ENCODE data around the gene SSPN. TPM values are rescaled to one million over a fixed set of nuclear protein-coding genes. Genes with fewer than 3 reads are reported as not detected.

SSPN gene
- polyA plus RNA-seq, 2 donors, result 0.69 to 2.1 TPM

DNA sequence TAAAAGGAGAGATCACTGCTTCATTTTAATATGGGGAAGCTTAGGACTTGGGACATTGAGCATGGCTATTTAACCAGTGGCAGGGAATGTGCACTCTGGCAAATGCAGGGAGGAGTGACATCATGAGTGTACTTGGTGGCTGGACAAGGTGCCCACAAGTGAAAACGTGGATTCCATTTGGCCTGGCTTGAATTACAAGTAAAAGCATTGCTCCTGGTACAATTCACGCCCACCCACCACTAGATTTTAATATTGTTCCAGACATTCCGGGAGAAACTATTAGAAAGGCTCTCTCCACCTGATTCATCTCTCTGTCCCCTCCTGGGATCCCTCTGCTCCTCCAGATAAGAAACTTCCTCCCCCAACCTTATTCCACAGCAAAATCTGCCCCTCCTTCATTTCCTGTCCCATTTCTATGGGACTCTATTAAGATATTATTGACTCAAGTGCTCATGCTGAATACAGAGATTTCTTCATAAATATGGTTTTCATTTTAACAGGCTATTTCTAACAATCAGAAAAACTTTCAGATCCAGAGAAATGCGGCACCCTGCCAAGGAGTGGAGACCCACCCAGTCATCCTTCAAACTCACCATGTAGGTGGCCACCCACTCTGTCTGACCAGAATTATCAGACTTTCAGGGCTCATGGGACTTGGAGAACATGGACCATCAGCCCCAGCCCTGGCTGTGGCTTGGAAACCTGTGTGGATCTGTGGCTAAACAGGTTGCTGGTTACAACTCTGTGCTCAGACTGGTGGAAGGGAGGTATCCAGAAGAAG is 43.2 kb downstream of the SSPN start:
- H3K27ac ChIP-seq (ENCODE audit: low read depth in 2 of 2, low read length in 1 of 2), result no peak overlapping the region
- no peaks in the 10 kb centered on the region for H3K36me3 ChIP-seq (ENCODE audit: control insufficient read depth in 2 of 2, insufficient read depth in 2 of 2, low read length in 1 of 2)

DNA sequence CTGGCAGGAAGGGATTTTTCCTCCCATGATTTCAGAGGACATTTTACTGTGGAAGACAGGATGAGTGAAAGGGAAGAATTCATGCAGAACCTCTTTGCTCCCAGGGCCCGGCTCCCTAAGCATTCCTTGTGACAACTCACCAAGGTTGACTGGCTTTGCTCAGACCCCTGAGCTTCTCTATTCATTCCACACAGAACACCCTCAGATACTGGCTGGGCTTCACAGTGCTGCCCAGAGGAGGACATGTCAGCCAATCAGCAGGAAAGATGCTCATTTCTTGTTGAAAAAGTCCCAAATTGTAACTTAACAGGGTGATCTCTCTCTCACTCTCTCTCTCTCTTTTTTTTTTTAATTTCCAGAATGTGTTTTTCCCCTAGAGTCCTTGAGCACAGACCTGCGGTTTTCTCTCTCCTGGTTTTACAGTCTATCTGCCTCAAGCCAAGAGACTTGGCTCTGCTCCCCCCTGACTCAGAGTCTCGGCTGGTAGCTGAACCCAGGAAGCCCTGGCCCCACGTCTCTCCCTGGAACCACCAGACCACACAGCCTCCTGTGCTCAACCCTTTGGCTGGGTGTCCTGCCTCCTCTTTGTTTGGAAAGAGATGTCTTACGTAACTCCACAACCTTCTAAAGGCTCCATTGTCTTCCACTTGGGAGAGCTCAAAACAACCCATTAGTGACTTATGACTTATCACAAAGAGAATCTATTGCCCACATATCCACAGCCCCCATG is 43.9 kb downstream of the SSPN start:
- Histone ChIP-seq H3K27ac (ENCODE audit: low read depth in 2 of 2, low read length in 1 of 2) (no peak overlapping the region), H3K9me3 (ENCODE audit: control insufficient read depth in 2 of 2, insufficient read depth in 1 of 2, low read depth in 1 of 2, low read length in 1 of 2) (no peaks in the 10 kb centered on the region), H3K27me3 (ENCODE audit: control insufficient read depth in 1 of 2, insufficient read depth in 2 of 2, low read length in 2 of 2) (no peaks in the 10 kb centered on the region), H3K4me3 (ENCODE audit: low read depth in 1 of 2, low read length in 2 of 2) (no peak overlapping the region), H3K36me3 (ENCODE audit: control insufficient read depth in 2 of 2, insufficient read depth in 2 of 2, low read length in 1 of 2) (no peaks in the 10 kb centered on the region), H3K4me1 (ENCODE audit: control insufficient read depth in 2 of 2, insufficient read depth in 2 of 2, low read length in 1 of 2) (peaks cover 0 to 2% of the 10 kb centered on the region in 2 donors)
- 39 to 47% methylated on average over 5 of the region's 5 CpGs for WGBS, 2 donors

More for the DNA sequence above, 43.2 kb downstream of the SSPN start:
- 63 to 70% methylated on average over 4 of the region's 4 CpGs for WGBS, 2 donors
- H3K9me3 ChIP-seq (ENCODE audit: control insufficient read depth in 2 of 2, insufficient read depth in 1 of 2, low read depth in 1 of 2, low read length in 1 of 2), result no peaks in the 10 kb centered on the region
- no peaks in the 10 kb centered on the region for H3K27me3 ChIP-seq (ENCODE audit: control insufficient read depth in 1 of 2, insufficient read depth in 2 of 2, low read length in 2 of 2)
- H3K4me3 ChIP-seq (ENCODE audit: low read depth in 1 of 2, low read length in 2 of 2), result no peak overlapping the region
- H3K4me1 ChIP-seq (ENCODE audit: control insufficient read depth in 2 of 2, insufficient read depth in 2 of 2, low read length in 1 of 2), result peaks cover 0 to 2% of the 10 kb centered on the region in 2 donors

DNA sequence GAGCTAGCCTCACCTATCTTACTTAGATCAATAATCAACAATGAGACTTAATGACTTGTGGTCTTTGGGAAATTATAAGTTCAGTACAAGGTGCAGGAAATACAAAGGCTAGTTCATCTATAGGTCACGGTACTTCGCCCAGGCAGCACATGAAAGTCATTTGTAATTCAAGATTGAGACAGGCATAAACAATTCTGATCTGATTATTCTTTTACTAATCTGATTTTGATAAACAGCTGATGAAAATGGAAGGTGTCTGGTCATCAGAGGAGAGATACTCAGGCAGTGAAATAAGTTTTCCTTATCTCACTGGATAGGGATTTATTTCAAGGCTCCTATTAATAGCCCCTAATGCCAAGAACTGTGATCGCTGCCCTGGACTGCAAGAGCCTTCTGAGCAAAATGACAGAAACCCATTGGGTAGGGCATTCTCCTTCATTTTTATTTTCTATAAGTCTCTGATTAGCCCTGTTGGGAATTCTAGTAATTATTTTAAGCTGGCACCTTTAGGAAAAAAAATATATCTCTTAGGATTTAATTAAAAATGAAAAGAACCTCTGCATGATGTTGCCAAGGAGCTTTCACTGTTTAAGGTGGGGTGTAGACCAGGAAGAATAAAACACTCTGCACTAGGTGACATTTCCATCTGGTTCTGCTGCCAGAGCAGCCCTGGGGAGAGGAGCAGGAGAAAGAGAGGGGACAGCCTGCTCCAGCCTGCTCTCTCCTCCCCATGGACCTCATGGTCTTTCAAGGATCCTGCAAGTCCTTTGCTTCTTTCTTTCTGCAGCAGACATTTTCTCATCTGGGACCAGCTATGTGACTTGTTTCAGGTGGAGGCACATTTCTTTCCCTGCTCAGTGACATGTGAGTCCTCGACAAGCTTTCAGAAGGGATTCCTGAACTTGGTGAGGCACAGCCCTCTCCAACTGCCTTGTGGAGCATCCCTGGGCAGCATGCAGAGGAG is 44.8 kb downstream of the SSPN start:
- WGBS, 2 donors, result 78 to 85% methylated on average over 4 of the region's 4 CpGs
- Histone ChIP-seq H3K4me3 (ENCODE audit: low read depth in 1 of 2, low read length in 2 of 2) (no peak overlapping the region), H3K27ac (ENCODE audit: low read depth in 2 of 2, low read length in 1 of 2) (no peak overlapping the region)

DNA sequence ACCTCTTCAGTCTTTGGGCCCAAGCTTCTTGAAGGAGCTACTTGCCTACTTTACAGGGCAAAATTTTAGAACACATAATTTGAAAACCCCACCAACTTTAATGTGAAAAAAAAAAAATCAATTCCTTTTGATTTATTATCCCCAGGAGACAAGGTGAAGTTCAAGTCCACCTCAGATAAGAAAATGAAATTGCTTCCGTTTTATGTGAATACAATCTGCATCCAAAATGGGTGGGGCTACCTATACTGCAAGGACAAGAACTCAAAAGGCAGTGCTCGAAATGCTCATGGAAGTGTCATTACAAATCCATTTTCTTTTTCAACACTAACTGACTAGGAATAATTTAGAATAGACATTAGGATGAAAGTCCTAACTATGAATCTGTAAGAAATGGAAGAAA is 45.7 kb downstream of the SSPN start:
- peaks cover 0 to 2% of the 10 kb centered on the region in 2 donors for H3K4me1 ChIP-seq (ENCODE audit: control insufficient read depth in 2 of 2, insufficient read depth in 2 of 2, low read length in 1 of 2)
- H3K36me3 ChIP-seq (ENCODE audit: control insufficient read depth in 2 of 2, insufficient read depth in 2 of 2, low read length in 1 of 2), result no peaks in the 10 kb centered on the region
- no peaks in the 10 kb centered on the region for H3K27me3 ChIP-seq (ENCODE audit: control insufficient read depth in 1 of 2, insufficient read depth in 2 of 2, low read length in 2 of 2)
- H3K9me3 ChIP-seq (ENCODE audit: control insufficient read depth in 2 of 2, insufficient read depth in 1 of 2, low read depth in 1 of 2, low read length in 1 of 2), result no peaks in the 10 kb centered on the region
- WGBS, 2 donors, result 60 to 81% methylated on average over 2 of the region's 2 CpGs
- no peak overlapping the region for H3K4me3 ChIP-seq (ENCODE audit: low read depth in 1 of 2, low read length in 2 of 2)
- no peak overlapping the region for H3K27ac ChIP-seq (ENCODE audit: low read depth in 2 of 2, low read length in 1 of 2)

More for the DNA sequence above, 44.8 kb downstream of the SSPN start:
- no peaks in the 10 kb centered on the region for H3K27me3 ChIP-seq (ENCODE audit: control insufficient read depth in 1 of 2, insufficient read depth in 2 of 2, low read length in 2 of 2)
- H3K36me3 ChIP-seq (ENCODE audit: control insufficient read depth in 2 of 2, insufficient read depth in 2 of 2, low read length in 1 of 2), result no peaks in the 10 kb centered on the region
- H3K4me1 ChIP-seq (ENCODE audit: control insufficient read depth in 2 of 2, insufficient read depth in 2 of 2, low read length in 1 of 2), result peaks cover 0 to 2% of the 10 kb centered on the region in 2 donors
- no peaks in the 10 kb centered on the region for H3K9me3 ChIP-seq (ENCODE audit: control insufficient read depth in 2 of 2, insufficient read depth in 1 of 2, low read depth in 1 of 2, low read length in 1 of 2)

DNA sequence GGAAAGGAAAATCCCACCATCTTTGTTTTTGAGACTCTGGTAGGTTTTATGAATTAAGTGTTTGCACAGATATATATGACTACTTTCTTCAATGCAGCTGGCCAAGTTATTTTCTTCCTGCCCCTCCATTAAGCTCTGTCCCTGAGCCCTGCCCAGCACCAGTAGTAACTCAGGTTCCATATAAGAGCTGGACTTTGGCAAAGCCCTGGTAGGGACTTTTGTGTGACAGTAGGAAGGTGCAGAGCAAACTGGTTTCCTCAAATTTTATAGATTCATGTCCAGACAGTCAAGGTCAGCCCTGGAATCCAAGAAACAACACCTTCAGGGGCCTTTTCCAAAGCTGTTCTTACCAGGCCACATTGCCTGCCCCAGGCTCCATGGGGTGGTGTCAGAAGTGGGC is 47.3 kb downstream of the SSPN start:
- H3K4me3 ChIP-seq (ENCODE audit: low read depth in 1 of 2, low read length in 2 of 2), result no peak overlapping the region
- H3K27ac ChIP-seq (ENCODE audit: low read depth in 2 of 2, low read length in 1 of 2), result no peak overlapping the region
- H3K27me3 ChIP-seq (ENCODE audit: control insufficient read depth in 1 of 2, insufficient read depth in 2 of 2, low read length in 2 of 2), result no peaks in the 10 kb centered on the region
- no peaks in the 10 kb centered on the region for H3K9me3 ChIP-seq (ENCODE audit: control insufficient read depth in 2 of 2, insufficient read depth in 1 of 2, low read depth in 1 of 2, low read length in 1 of 2)
- H3K36me3 ChIP-seq (ENCODE audit: control insufficient read depth in 2 of 2, insufficient read depth in 2 of 2, low read length in 1 of 2), result no peaks in the 10 kb centered on the region
- H3K4me1 ChIP-seq (ENCODE audit: control insufficient read depth in 2 of 2, insufficient read depth in 2 of 2, low read length in 1 of 2), result peaks cover 0 to 3% of the 10 kb centered on the region in 2 donors

DNA sequence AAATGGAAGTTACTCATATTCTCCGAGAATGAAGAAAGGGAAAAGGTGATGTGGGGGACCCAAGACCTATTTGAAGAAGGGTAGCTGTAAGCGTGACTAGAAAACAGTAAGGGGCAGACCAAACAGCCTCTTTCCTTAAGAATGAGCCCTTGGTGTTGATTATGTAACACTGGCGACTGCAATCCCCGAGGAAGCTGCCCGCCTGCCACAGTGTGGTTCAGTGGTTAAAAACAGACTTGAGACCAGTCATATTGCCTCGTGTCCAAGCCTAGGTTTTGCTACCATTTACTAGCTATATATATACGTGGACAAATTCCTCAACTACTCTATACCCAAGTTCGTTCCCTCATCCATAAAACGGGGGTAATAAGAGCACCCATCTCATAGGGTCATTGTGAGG is 49.1 kb downstream of the SSPN start:
- 85 to 86% methylated on average over 9 of the region's 9 CpGs for WGBS, 2 donors
- no peaks in the 10 kb centered on the region for H3K9me3 ChIP-seq (ENCODE audit: control insufficient read depth in 2 of 2, insufficient read depth in 1 of 2, low read depth in 1 of 2, low read length in 1 of 2)
- no peaks in the 10 kb centered on the region for H3K27me3 ChIP-seq (ENCODE audit: control insufficient read depth in 1 of 2, insufficient read depth in 2 of 2, low read length in 2 of 2)
- no peaks in the 10 kb centered on the region for H3K36me3 ChIP-seq (ENCODE audit: control insufficient read depth in 2 of 2, insufficient read depth in 2 of 2, low read length in 1 of 2)
- peaks cover 0 to 3% of the 10 kb centered on the region in 2 donors for H3K4me1 ChIP-seq (ENCODE audit: control insufficient read depth in 2 of 2, insufficient read depth in 2 of 2, low read length in 1 of 2)
- H3K27ac ChIP-seq (ENCODE audit: low read depth in 2 of 2, low read length in 1 of 2), result no peak overlapping the region
- H3K4me3 ChIP-seq (ENCODE audit: low read depth in 1 of 2, low read length in 2 of 2), result no peak overlapping the region

DNA sequence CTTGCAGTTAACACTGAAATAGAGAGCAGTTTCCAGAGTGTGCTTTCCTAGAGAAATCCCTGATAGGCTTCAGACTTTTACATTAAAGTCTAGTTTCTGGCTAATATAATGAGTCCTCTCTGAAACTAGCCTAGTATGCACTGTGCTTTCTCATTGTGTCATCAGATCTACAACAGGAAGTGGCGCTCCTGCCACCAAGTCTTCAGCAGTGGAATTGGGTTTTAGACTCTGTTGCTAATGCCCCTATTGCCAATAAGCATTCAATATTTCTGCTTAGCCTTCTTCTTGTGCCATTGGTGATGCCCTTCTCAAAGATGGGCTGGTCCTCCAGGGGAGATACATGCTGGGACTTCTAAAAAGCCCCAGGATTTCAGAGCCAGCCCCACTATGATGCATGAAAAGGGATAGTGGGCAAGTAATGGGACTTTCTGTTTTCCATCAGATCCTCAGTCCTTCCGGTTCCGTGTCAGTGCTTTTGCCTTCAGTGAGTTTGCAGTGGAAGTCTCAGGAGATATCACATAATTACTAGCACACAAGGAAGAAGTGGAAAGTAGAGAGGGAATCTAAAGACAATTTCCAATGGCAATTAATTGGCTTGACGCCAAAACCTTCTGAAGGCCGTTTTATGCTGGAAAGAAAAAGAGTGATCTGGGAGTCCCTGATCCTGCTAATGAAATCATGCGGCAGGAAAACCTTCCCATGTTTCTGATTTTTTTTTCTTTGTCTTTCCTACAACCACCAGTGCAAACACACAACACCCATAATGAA is 50.0 kb downstream of the SSPN start:
- no peaks in the 10 kb centered on the region for H3K9me3 ChIP-seq (ENCODE audit: control insufficient read depth in 2 of 2, insufficient read depth in 1 of 2, low read depth in 1 of 2, low read length in 1 of 2)
- no peak overlapping the region for H3K4me3 ChIP-seq (ENCODE audit: low read depth in 1 of 2, low read length in 2 of 2)
- no peak overlapping the region for H3K27ac ChIP-seq (ENCODE audit: low read depth in 2 of 2, low read length in 1 of 2)
- no peaks in the 10 kb centered on the region for H3K36me3 ChIP-seq (ENCODE audit: control insufficient read depth in 2 of 2, insufficient read depth in 2 of 2, low read length in 1 of 2)
- 61 to 68% methylated on average over 6 of the region's 6 CpGs for WGBS, 2 donors
- peaks cover 0 to 2% of the 10 kb centered on the region in 2 donors for H3K4me1 ChIP-seq (ENCODE audit: control insufficient read depth in 2 of 2, insufficient read depth in 2 of 2, low read length in 1 of 2)
- H3K27me3 ChIP-seq (ENCODE audit: control insufficient read depth in 1 of 2, insufficient read depth in 2 of 2, low read length in 2 of 2), result no peaks in the 10 kb centered on the region

DNA sequence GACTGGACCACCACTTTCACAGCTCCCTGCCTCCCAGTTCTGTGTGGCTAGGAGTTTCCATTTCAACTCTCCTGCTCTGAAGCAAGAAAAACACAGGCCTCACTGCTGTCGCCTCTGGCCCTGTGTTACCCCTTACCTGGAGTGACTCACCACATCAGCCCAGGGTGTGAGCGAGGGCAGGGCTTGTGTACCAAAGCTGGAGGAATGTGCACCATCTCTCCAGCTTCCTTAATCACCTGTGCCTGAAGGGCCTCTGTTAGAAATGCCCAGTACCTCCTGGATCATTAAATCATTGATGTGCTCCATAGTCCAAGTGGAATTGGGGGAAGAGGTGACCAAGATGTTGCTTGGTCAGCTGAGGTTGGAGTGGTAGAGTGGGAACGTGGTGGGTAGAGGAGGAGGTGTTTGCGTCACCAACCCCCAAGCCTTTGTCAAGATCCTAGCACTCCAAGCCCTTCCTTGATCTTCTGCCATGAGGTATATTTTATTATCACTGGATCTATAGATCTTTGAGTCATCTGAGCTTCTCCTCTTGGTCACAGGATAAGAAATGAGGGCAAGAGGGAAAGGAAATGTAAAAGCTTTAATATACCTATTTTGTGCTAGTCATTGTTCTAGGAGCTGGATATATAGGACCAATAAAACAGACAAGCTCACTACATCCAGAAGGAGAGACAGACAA is 51.3 kb downstream of the SSPN start:
- WGBS, 2 donors, result 65 to 76% methylated on average over 4 of the region's 4 CpGs
- Histone ChIP-seq H3K27ac (ENCODE audit: low read depth in 2 of 2, low read length in 1 of 2) (peak overlapping the region in 1 of 2 donors; percentile 55), H3K9me3 (ENCODE audit: control insufficient read depth in 2 of 2, insufficient read depth in 1 of 2, low read depth in 1 of 2, low read length in 1 of 2) (no peaks in the 10 kb centered on the region)

More for the DNA sequence above, 51.3 kb downstream of the SSPN start:
- no peak overlapping the region for H3K4me3 ChIP-seq (ENCODE audit: low read depth in 1 of 2, low read length in 2 of 2)
- H3K36me3 ChIP-seq (ENCODE audit: control insufficient read depth in 2 of 2, insufficient read depth in 2 of 2, low read length in 1 of 2), result no peaks in the 10 kb centered on the region
- peaks cover 0 to 2% of the 10 kb centered on the region in 2 donors for H3K4me1 ChIP-seq (ENCODE audit: control insufficient read depth in 2 of 2, insufficient read depth in 2 of 2, low read length in 1 of 2)
- no peaks in the 10 kb centered on the region for H3K27me3 ChIP-seq (ENCODE audit: control insufficient read depth in 1 of 2, insufficient read depth in 2 of 2, low read length in 2 of 2)
